ENCODE results near the gene PGAP6.

DNA sequence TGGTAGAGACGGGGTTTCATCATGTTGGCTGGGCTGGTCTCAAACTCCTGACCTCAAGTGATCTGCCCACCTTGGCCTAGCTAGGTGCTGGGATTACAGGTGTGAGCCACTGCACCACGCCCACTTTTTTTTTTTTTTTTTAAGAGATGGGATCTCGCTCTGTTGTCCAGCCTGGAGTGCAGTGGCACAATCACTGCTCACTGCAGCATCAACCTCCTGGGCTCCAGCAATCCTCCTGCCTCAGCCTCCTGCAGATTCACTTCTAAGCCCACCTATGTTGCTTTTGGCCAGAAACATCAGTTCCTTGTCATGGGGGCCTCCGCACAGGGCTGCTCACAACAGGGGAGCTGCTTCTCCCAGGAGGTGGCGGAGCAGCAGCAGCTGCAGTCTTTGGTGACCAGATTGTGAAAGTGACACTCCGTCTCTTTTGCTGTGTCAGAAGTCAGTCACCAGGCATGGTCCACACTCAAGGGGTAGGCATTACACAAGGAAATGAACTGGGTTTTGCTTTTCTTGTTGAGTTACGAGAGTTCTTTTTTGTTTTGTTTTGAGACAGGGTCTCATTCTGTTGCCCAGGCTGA, 10.8 kb upstream of the PGAP6 start:
- TF ChIP-seq, protein P1, sequence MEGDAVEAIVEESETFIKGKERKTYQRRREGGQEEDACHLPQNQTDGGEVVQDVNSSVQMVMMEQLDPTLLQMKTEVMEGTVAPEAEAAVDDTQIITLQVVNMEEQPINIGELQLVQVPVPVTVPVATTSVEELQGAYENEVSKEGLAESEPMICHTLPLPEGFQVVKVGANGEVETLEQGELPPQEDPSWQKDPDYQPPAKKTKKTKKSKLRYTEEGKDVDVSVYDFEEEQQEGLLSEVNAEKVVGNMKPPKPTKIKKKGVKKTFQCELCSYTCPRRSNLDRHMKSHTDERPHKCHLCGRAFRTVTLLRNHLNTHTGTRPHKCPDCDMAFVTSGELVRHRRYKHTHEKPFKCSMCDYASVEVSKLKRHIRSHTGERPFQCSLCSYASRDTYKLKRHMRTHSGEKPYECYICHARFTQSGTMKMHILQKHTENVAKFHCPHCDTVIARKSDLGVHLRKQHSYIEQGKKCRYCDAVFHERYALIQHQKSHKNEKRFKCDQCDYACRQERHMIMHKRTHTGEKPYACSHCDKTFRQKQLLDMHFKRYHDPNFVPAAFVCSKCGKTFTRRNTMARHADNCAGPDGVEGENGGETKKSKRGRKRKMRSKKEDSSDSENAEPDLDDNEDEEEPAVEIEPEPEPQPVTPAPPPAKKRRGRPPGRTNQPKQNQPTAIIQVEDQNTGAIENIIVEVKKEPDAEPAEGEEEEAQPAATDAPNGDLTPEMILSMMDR (IDR thresholded peaks at IDR 0.05), result no peak
- TF ChIP-seq POLR2A (IDR thresholded peaks at IDR 0.05), result no peak
